ENCODE results near the gene PROZ. TPM values are rescaled to one million over a fixed set of nuclear protein-coding genes. Genes with fewer than 3 reads are reported as not detected.
A peak's percentile ranks its signal among the peaks of the same experiment; 100 is the strongest.

Gene PROZ
- total RNA-seq, 1 donor = not detected

DNA sequence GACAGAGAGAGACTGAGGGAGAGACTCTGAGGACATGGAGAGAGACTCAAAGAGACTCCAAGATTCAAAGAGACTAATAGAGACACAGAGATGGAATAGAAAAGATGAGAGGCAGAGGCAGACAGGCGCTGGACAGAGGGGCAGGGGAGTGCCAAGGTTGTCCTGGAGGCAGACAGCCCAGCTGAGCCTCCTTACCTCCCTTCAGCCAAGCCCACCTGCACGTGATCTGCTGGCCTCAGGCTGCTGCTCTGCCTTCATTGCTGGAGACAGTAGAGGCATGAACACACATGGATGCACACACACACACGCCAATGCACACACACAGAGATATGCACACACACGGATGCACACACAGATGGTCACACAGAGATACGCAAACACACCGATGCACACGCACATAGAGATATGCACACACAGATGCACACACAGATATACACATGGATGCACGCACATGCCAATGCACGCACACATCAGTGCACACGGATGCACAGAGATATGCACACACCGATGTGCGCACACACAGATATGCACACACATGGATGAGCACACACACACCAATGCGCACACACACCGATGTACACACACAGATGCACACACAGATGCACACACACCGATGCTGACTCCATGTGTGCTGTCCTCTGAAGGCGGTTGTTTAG is 39.2 kb upstream of the PROZ start:
- Histone ChIP-seq H3K4me2 (ENCODE audit: insufficient read depth, low read length) (no peak overlapping the region), H2AFZ (ENCODE audit: low read length) (no peak overlapping the region), H3K9me3 (ENCODE audit: low read depth, low read length) (no peaks in the 10 kb centered on the region), H3K4me3 (ENCODE audit: insufficient read depth, low read length) (no peak overlapping the region), H3K79me2 (ENCODE audit: insufficient read depth, low read length) (no peaks in the 10 kb centered on the region), H3K4me1 (ENCODE audit: insufficient read depth, low read length) (no peaks in the 10 kb centered on the region), H4K20me1 (ENCODE audit: insufficient read depth, low read length) (no peaks in the 10 kb centered on the region), H3K27me3 (ENCODE audit: insufficient read depth, low read length) (no peaks in the 10 kb centered on the region), H3K36me3 (ENCODE audit: insufficient read depth, low read length) (no peaks in the 10 kb centered on the region), H3K27ac (ENCODE audit: low read depth, low read length) (no peak overlapping the region)
- DNase-seq (ENCODE audit: insufficient read length, low spot score, missing footprints) = peak; percentile 18
- TF ChIP-seq, protein P1, sequence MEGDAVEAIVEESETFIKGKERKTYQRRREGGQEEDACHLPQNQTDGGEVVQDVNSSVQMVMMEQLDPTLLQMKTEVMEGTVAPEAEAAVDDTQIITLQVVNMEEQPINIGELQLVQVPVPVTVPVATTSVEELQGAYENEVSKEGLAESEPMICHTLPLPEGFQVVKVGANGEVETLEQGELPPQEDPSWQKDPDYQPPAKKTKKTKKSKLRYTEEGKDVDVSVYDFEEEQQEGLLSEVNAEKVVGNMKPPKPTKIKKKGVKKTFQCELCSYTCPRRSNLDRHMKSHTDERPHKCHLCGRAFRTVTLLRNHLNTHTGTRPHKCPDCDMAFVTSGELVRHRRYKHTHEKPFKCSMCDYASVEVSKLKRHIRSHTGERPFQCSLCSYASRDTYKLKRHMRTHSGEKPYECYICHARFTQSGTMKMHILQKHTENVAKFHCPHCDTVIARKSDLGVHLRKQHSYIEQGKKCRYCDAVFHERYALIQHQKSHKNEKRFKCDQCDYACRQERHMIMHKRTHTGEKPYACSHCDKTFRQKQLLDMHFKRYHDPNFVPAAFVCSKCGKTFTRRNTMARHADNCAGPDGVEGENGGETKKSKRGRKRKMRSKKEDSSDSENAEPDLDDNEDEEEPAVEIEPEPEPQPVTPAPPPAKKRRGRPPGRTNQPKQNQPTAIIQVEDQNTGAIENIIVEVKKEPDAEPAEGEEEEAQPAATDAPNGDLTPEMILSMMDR (IDR thresholded peaks at IDR 0.05; ENCODE audit: extremely low read depth, low read depth, low read length) = no peak

DNA sequence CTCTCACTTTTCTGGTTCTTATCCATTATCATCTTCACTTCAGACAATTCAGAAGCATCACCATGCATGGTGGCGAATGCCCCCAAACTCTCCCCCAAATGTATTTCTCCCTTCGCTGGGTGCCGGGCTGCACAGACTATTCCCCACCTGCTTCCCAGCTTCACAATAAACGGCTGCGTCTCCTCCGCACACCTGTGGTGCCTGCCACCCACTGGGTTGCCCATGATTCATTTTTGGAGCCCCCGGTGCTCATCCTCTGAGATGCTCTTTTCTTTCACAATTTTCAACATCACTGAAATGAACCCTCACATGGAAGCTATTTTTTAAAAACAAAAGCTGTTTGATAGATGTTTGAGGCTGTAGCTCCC is 38.6 kb upstream of the PROZ start:
- Histone ChIP-seq H4K20me1 (ENCODE audit: insufficient read depth, low read length) (no peaks in the 10 kb centered on the region), H3K27me3 (ENCODE audit: insufficient read depth, low read length) (no peaks in the 10 kb centered on the region), H3K4me2 (ENCODE audit: insufficient read depth, low read length) (no peak overlapping the region), H3K79me2 (ENCODE audit: insufficient read depth, low read length) (no peaks in the 10 kb centered on the region), H3K4me3 (ENCODE audit: insufficient read depth, low read length) (no peak overlapping the region), H2AFZ (ENCODE audit: low read length) (no peak overlapping the region), H3K9me3 (ENCODE audit: low read depth, low read length) (no peaks in the 10 kb centered on the region), H3K4me1 (ENCODE audit: insufficient read depth, low read length) (no peaks in the 10 kb centered on the region), H3K27ac (ENCODE audit: low read depth, low read length) (no peak overlapping the region), H3K36me3 (ENCODE audit: insufficient read depth, low read length) (no peaks in the 10 kb centered on the region)
- TF ChIP-seq, protein P1 (IDR thresholded peaks at IDR 0.05; ENCODE audit: extremely low read depth, low read depth, low read length) = no peak
- DNase-seq (ENCODE audit: insufficient read length, low spot score, missing footprints) = peak; percentile 1

DNA sequence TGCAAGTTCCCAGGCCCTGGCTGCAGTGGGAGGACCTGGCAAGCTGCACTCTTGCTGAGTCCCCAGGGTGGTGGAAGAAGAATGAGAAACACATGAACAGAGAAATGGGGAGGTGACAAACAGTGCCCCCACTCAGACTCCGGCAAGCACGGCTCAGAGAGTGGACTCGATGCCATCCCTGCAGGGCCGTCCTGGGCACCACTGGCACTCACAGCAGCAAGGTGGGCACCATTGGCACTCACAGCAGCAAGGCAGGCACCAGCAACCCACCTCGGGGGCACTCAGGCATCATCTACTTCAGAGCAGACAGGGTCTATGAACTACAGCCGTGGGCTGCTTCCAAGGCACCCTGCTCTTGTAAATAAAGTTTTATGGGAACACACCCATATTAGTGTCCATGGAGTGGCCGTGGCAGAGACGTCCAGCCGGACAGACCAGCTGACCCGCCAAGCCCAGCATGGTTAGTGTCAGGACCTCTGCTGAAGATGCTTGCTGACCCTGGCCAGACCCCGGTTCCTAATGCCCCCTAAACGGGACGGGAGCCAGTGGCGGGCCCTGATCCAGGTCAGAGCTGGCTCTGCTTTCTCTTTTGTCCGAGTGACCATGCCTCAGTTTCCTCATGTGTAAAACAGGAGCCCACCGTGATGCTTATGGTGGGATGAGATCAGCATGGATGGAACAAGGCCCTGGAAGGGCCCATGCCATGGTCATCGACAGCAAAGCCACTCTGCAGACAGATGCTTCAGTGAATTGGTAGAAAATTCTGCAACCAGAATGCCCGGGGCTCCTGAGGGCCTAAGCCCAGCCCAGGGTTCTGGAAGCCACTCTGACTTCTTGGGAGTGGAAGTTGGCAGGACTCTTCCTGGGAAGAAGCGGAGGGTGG is 37.9 kb upstream of the PROZ start:
- no peaks in the 10 kb centered on the region for H3K27me3 ChIP-seq (ENCODE audit: insufficient read depth, low read length)
- no peak overlapping the region for H2AFZ ChIP-seq (ENCODE audit: low read length)
- no peaks in the 10 kb centered on the region for H3K79me2 ChIP-seq (ENCODE audit: insufficient read depth, low read length)
- TF ChIP-seq, protein P1 (IDR thresholded peaks at IDR 0.05; ENCODE audit: extremely low read depth, low read depth, low read length) = no peak
- H3K27ac ChIP-seq (ENCODE audit: low read depth, low read length) = no peak overlapping the region
- H4K20me1 ChIP-seq (ENCODE audit: insufficient read depth, low read length) = no peaks in the 10 kb centered on the region
- no peak overlapping the region for H3K4me2 ChIP-seq (ENCODE audit: insufficient read depth, low read length)
- H3K4me1 ChIP-seq (ENCODE audit: insufficient read depth, low read length) = no peaks in the 10 kb centered on the region
- H3K9me3 ChIP-seq (ENCODE audit: low read depth, low read length) = no peaks in the 10 kb centered on the region
- no peak overlapping the region for H3K4me3 ChIP-seq (ENCODE audit: insufficient read depth, low read length)
- H3K36me3 ChIP-seq (ENCODE audit: insufficient read depth, low read length) = no peaks in the 10 kb centered on the region
- peak; percentile 66 for DNase-seq (ENCODE audit: insufficient read length, low spot score, missing footprints)

Data from osteoblast (primary cell).